Measurements from ENCODE around the gene CDK15.

The CDK15 gene

GRCh38 chr2:201887773-201888425, 81.6 kb downstream of the CDK15 start:
- no peak overlapping the region for H3K9ac ChIP-seq (ENCODE audit: low read length)

GRCh38 chr2:201888426-201888800, 82.1 kb downstream of the CDK15 start:
- Histone ChIP-seq H3K36me3 (ENCODE audit: insufficient read depth, low read length) (no peaks in the 10 kb centered on the region), H3K27me3 (ENCODE audit: insufficient read depth, low read length) (peaks cover 4% of the 10 kb centered on the region; the same call in 1 of the 2 replicates), H2AFZ (ENCODE audit: low read length) (no peak overlapping the region), H3K27ac (ENCODE audit: low read depth, low read length, poor library complexity, severe bottlenecking) (no peak overlapping the region), H3K4me1 (ENCODE audit: insufficient read depth, low read length, severe bottlenecking) (no peaks in the 10 kb centered on the region), H3K79me2 (ENCODE audit: insufficient read depth, low read length) (no peaks in the 10 kb centered on the region), H3K9me2 (ENCODE audit: low read depth, low read length) (no peaks in the 10 kb centered on the region), H3K9ac (ENCODE audit: low read length) (no peak overlapping the region), H4K20me1 (ENCODE audit: insufficient read depth, low read length) (no peaks in the 10 kb centered on the region), H3K4me2 (ENCODE audit: low read length) (no peak overlapping the region), H3F3A (ENCODE audit: insufficient read depth, low read length) (no peaks in the 10 kb centered on the region), H3K9me3 (ENCODE audit: low read length) (no peaks in the 10 kb centered on the region), H3K4me3 (ENCODE audit: low read depth, low read length, poor library complexity, severe bottlenecking) (no peak overlapping the region)
- TF ChIP-seq EZH2 (IDR thresholded peaks at IDR 0.05; ENCODE audit: borderline replicate concordance, low read length): no peak
- TF ChIP-seq CTCF (IDR thresholded peaks at IDR 0.05; ENCODE audit: low read length): no peak

More at GRCh38 chr2:201887773-201888425, 81.6 kb downstream of the CDK15 start:
- no peaks in the 10 kb centered on the region for H3K4me1 ChIP-seq (ENCODE audit: insufficient read depth, low read length, severe bottlenecking)
- TF ChIP-seq CTCF (IDR thresholded peaks at IDR 0.05; ENCODE audit: low read length): no peak
- TF ChIP-seq EZH2 (IDR thresholded peaks at IDR 0.05; ENCODE audit: borderline replicate concordance, low read length): no peak
- H3K27me3 ChIP-seq (ENCODE audit: insufficient read depth, low read length): peaks cover 4% of the 10 kb centered on the region; the same call in 1 of the 2 replicates
- H2AFZ ChIP-seq (ENCODE audit: low read length): no peak overlapping the region
- H3K4me2 ChIP-seq (ENCODE audit: low read length): no peak overlapping the region
- no peaks in the 10 kb centered on the region for H3K36me3 ChIP-seq (ENCODE audit: insufficient read depth, low read length)
- H3K79me2 ChIP-seq (ENCODE audit: insufficient read depth, low read length): no peaks in the 10 kb centered on the region
- no peak overlapping the region for H3K4me3 ChIP-seq (ENCODE audit: low read depth, low read length, poor library complexity, severe bottlenecking)
- no peaks in the 10 kb centered on the region for H3K9me3 ChIP-seq (ENCODE audit: low read length)
- no peaks in the 10 kb centered on the region for H3F3A ChIP-seq (ENCODE audit: insufficient read depth, low read length)
- H3K27ac ChIP-seq (ENCODE audit: low read depth, low read length, poor library complexity, severe bottlenecking): no peak overlapping the region
- H3K9me2 ChIP-seq (ENCODE audit: low read depth, low read length): no peaks in the 10 kb centered on the region
- no peaks in the 10 kb centered on the region for H4K20me1 ChIP-seq (ENCODE audit: insufficient read depth, low read length)

- no peaks in the 10 kb centered on the region for H3K9me3 ChIP-seq (ENCODE audit: low read length)
- H3K27ac ChIP-seq (ENCODE audit: low read depth, low read length, poor library complexity, severe bottlenecking): no peak overlapping the region
- no peak overlapping the region for H3K4me2 ChIP-seq (ENCODE audit: low read length)
- no peak overlapping the region for H3K9ac ChIP-seq (ENCODE audit: low read length)
- no peaks in the 10 kb centered on the region for H3K4me1 ChIP-seq (ENCODE audit: insufficient read depth, low read length, severe bottlenecking)
- H3F3A ChIP-seq (ENCODE audit: insufficient read depth, low read length): no peaks in the 10 kb centered on the region
- TF ChIP-seq CTCF (IDR thresholded peaks at IDR 0.05; ENCODE audit: low read length) (no peak), EZH2 (IDR thresholded peaks at IDR 0.05; ENCODE audit: borderline replicate concordance, low read length) (no peak)
- no peaks in the 10 kb centered on the region for H3K36me3 ChIP-seq (ENCODE audit: insufficient read depth, low read length)
- H3K9me2 ChIP-seq (ENCODE audit: low read depth, low read length): no peaks in the 10 kb centered on the region
- H2AFZ ChIP-seq (ENCODE audit: low read length): no peak overlapping the region
- H4K20me1 ChIP-seq (ENCODE audit: insufficient read depth, low read length): no peaks in the 10 kb centered on the region
- H3K4me3 ChIP-seq (ENCODE audit: low read depth, low read length, poor library complexity, severe bottlenecking): no peak overlapping the region
- no peaks in the 10 kb centered on the region for H3K27me3 ChIP-seq (ENCODE audit: insufficient read depth, low read length)
- H3K79me2 ChIP-seq (ENCODE audit: insufficient read depth, low read length): no peaks in the 10 kb centered on the region
Measured at GRCh38 chr2:201890453-201890852, 84.1 kb downstream of the CDK15 start.

Data from OCI-LY1 (cell line).